GM10266 (cell line): ENCODE data around the gene STK35.

Source experiments
- DNase-seq: peaks from one replicate; pipeline ENCODE4 v3.0.0; 2012; ENCODE audit errors: extremely low spot score
- TF ChIP-seq, protein P1 (sequence below): IDR thresholded peaks from 2 replicates; pipeline ENCODE4 v1.5.1; 2012; ENCODE audit warnings: mild to moderate bottlenecking, low read depth; ENCODE audit not compliant: control insufficient read depth, insufficient read depth; ENCODE audit errors: missing control alignments

STK35 gene

GRCh38 chr20:2195614-2196013 lies 94.0 kb downstream of the STK35 start:
- TF ChIP-seq, protein P1, sequence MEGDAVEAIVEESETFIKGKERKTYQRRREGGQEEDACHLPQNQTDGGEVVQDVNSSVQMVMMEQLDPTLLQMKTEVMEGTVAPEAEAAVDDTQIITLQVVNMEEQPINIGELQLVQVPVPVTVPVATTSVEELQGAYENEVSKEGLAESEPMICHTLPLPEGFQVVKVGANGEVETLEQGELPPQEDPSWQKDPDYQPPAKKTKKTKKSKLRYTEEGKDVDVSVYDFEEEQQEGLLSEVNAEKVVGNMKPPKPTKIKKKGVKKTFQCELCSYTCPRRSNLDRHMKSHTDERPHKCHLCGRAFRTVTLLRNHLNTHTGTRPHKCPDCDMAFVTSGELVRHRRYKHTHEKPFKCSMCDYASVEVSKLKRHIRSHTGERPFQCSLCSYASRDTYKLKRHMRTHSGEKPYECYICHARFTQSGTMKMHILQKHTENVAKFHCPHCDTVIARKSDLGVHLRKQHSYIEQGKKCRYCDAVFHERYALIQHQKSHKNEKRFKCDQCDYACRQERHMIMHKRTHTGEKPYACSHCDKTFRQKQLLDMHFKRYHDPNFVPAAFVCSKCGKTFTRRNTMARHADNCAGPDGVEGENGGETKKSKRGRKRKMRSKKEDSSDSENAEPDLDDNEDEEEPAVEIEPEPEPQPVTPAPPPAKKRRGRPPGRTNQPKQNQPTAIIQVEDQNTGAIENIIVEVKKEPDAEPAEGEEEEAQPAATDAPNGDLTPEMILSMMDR: no peak

DNA sequence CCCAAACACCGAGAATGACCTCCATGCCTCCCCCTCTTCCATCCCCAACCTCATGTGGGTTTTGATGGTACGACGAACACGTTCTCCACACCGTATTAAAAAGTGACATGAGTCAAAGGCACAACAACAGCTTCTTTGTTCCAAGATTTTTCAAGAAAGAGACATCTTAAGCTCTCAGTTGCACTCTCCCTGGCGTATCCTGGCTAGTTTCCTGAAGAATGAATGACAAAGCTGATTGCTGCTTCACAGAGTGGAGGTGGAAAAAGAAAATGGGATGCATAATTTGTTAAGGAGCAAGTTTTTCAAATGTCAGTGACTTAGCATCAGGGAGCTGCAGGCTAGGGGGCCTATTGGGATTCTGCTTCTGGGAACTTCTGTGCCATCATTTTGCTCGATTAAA lies 95.5 kb downstream of the STK35 start:
- TF ChIP-seq, protein P1: no peak
- no peak for DNase-seq

More at GRCh38 chr20:2195614-2196013, 94.0 kb downstream of the STK35 start:
- DNase-seq: no peak
